Kidney epithelial cell (primary cell): ENCODE results near the gene CRYBB1. TPM values are rescaled to one million over a fixed set of nuclear protein-coding genes. Genes with fewer than 3 reads are reported as not detected.

Experiments
- DNase-seq: peaks from one replicate; pipeline ENCODE4 v3.0.0-alpha.2; 2010; ENCODE audit warnings: low read depth
- H3K27me3 ChIP-seq: 2 replicates; pipeline ENCODE4 v1.6.0; 2011; ENCODE audit warnings: low read length; ENCODE audit not compliant: control insufficient read depth, insufficient read depth
- H3K36me3 ChIP-seq: 2 replicates; pipeline ENCODE4 v1.5.1; 2011; ENCODE audit warnings: low read length; ENCODE audit not compliant: control insufficient read depth, insufficient read depth
- H3K4me3 ChIP-seq: 2 replicates; pipeline ENCODE4 v1.5.1; 2011; ENCODE audit warnings: low read depth, mild to moderate bottlenecking, control low read depth, low read length
- CTCF ChIP-seq: IDR thresholded peaks from 2 replicates; pipeline ENCODE4 v1.5.1; 2011; ENCODE audit warnings: mild to moderate bottlenecking, moderate library complexity, low read length, control low read depth, inconsistent platforms; ENCODE audit not compliant: insufficient read depth, poor library complexity, severe bottlenecking
- total RNA-seq: library from RNA; depleted of rRNA; stranded (reverse); fragments of >200 nt; gene quantifications from 2 replicates; pipeline ENCODE4 v1.2.3, GENCODE V29; 2015

The CRYBB1 gene
- total RNA-seq, 1 donor from 2014 or later = not detected

GRCh38 chr22:26643418-26644100 lies 25.7 kb upstream of the CRYBB1 start:
- TF ChIP-seq CTCF = no peak
- Histone ChIP-seq H3K36me3 (no peaks in the 10 kb centered on the region), H3K4me3 (no peak overlapping the region), H3K27me3 (peaks cover 18% of the 10 kb centered on the region)
- no peak for DNase-seq

GRCh38 chr22:26642465-26643417 lies 24.9 kb upstream of the CRYBB1 start:
- no peak for DNase-seq
- no peak for TF ChIP-seq CTCF
- peaks cover 12% of the 10 kb centered on the region for H3K27me3 ChIP-seq

GRCh38 chr22:26636296-26636695 lies 18.5 kb upstream of the CRYBB1 start:
- Histone ChIP-seq H3K27me3 (no peaks in the 10 kb centered on the region), H3K4me3 (no peak overlapping the region), H3K36me3 (no peaks in the 10 kb centered on the region)
- no peak for TF ChIP-seq CTCF
- no peak for DNase-seq

More at GRCh38 chr22:26642465-26643417, 24.9 kb upstream of the CRYBB1 start:
- Histone ChIP-seq H3K4me3 (no peak overlapping the region), H3K36me3 (no peaks in the 10 kb centered on the region)

GRCh38 chr22:26635117-26635516 lies 17.3 kb upstream of the CRYBB1 start:
- DNase-seq = no peak
- TF ChIP-seq CTCF = no peak
- no peaks in the 10 kb centered on the region for H3K36me3 ChIP-seq
- H3K27me3 ChIP-seq = no peaks in the 10 kb centered on the region
- no peak overlapping the region for H3K4me3 ChIP-seq

- H3K4me3 ChIP-seq = no peak overlapping the region
- TF ChIP-seq CTCF = no peak
- no peak for DNase-seq
- H3K36me3 ChIP-seq = no peaks in the 10 kb centered on the region
- no peaks in the 10 kb centered on the region for H3K27me3 ChIP-seq
These were observed 16.4 kb upstream of the CRYBB1 start for GRCh38 chr22:26634189-26634588.
